ENCODE measurements around the gene ACACA. TPM values are rescaled to one million over a fixed set of nuclear protein-coding genes. Genes with fewer than 3 reads are reported as not detected.

Gene ACACA
- total RNA-seq, 1 experiment from 2014 or later, result 35.0 TPM

- no peak for DNase-seq (ENCODE audit: low read depth)
Observed at GRCh38 chr17:37039269-37039668, 367.4 kb downstream of the ACACA start.

DNA sequence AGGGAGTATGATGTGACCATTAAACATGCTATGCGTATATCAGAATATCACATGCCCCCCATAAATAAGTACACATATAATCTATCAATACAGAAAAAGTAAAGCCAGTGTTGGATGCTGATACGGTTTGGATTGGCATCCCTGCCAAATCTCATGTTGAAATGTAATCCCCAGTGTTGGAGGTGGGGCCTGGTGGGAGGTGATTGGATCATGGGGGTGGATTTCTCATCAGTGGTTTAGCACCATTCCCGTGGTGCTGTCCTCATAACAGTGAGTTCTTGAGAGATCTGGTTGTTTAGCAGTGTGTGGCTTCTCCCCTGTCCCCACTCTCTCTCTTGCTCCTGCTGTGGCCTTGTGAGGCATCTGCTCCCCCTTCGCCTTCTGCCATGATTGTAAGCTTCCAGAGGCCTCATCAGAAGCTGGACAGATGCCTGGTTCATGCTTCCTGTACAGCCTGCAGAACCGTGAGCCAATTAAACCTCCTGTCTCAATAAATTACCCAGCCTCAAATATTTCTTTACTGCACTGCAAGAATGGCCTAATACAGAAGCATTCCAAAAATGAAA lies 369.0 kb downstream of the ACACA start:
- DNase-seq (ENCODE audit: low read depth), result peak; percentile 7

Other genes starting within 250 kb of the ACACA start
- not detected in 2 replicates for gene C17orf78, start 30.9 kb downstream of the ACACA start, total RNA-seq (2014; rRNA removed)
- 15.7 and 28.5 TPM in 2 replicates for gene TADA2A, start 50 bp upstream of the ACACA start, total RNA-seq (2014; rRNA removed)
- gene DUSP14, start 83.1 kb upstream of the ACACA start, total RNA-seq (2014; rRNA removed), result 51.0 and 52.8 TPM in 2 replicates
- gene SYNRG, start 202.6 kb upstream of the ACACA start, total RNA-seq (2014; rRNA removed), result 7.6 and 12.2 TPM in 2 replicates
- 20.1 and 24.1 TPM in 2 replicates for gene DDX52, start 236.6 kb upstream of the ACACA start, total RNA-seq (2014; rRNA removed)

All from LHCN-M2 (cell line).